Fibroblast of lung (primary cell): ENCODE measurements around the gene NDUFA12.

Source experiments
- CTCF ChIP-seq, 2 donors: IDR thresholded peaks in 1 of 2; conservative IDR thresholded peaks in 1 of 2; 1 replicate in 1 of 2; 2 replicates in 1 of 2; pipeline ENCODE4 v1.5.1; 2011 to 2012; ENCODE audit warnings: low read length in 2 of 2, control low read depth in 1 of 2, inconsistent platforms in 1 of 2, low read depth in 1 of 2, mild to moderate bottlenecking in 1 of 2
- EZH2 ChIP-seq: IDR thresholded peaks from 2 replicates; pipeline ENCODE4 v1.5.1; 2012; ENCODE audit warnings: low read length, control low read depth, mild to moderate bottlenecking; ENCODE audit errors: missing control alignments

GRCh38 chr12:95002754-95003153, 743 bp downstream of the NDUFA12 start:
- no peak for TF ChIP-seq CTCF (conservative IDR thresholded peaks at IDR 0.05 in 1 of 2, IDR thresholded peaks at IDR 0.05 in 1 of 2; ENCODE audit: low read depth in 1 of 2, low read length in 2 of 2)
- no peak for TF ChIP-seq EZH2
